AG04450 (cell line): ENCODE measurements around the gene PPP1R26. TPM values are rescaled to one million over a fixed set of nuclear protein-coding genes. Genes with fewer than 3 reads are reported as not detected.

ENCODE experiments used
- CTCF ChIA-PET: fragments of 300-600, 350-600 bp; formaldehyde crosslinking; extraction: SDS; loops from one replicate; lab custom pipeline; 2022; ENCODE audit warnings: antibody characterized with exemption, inconsistent platforms; lab: Charles Lee
- POLR2A ChIA-PET: fragments of 350-600 bp; formaldehyde crosslinking; extraction: SDS; loops from one replicate; lab custom pipeline; 2021; ENCODE audit warnings: antibody characterized with exemption, inconsistent platforms; lab: Yijun Ruan, JAX
- DNase-seq: peaks from one replicate; pipeline ENCODE4 v3.0.0-alpha.2; 2011; ENCODE audit warnings: low read depth, low spot score
- H3K27ac ChIP-seq: one replicate; pipeline ENCODE4 v1.5.1; 2012; ENCODE audit warnings: low read depth, low read length, control low read depth
- H3K27me3 ChIP-seq: one replicate; pipeline ENCODE4 v1.6.0; 2012; ENCODE audit warnings: low read length; ENCODE audit not compliant: control insufficient read depth, insufficient read depth
- H3K4me3 ChIP-seq: 2 replicates; pipeline ENCODE4 v1.5.1; 2011; ENCODE audit warnings: mild to moderate bottlenecking, low read depth, low read length, control low read depth
- H3K9me3 ChIP-seq: 2 replicates; pipeline ENCODE4 v1.5.1; 2012; ENCODE audit warnings: low read length; ENCODE audit not compliant: control insufficient read depth, insufficient read depth
- polyA plus RNA-seq: library from polyadenylated mRNA; depleted of rRNA; stranded (reverse); fragments of >200 nt; gene quantifications from 2 replicates; pipeline ENCODE4 v1.2.3, GENCODE V29; 2011; rRNA removed
- TF ChIP-seq, protein P1 (sequence below): IDR thresholded peaks from 2 replicates; pipeline ENCODE4 v1.5.1; 2011; ENCODE audit warnings: low read depth, low read length, control low read depth, inconsistent platforms

Gene PPP1R26
- polyA plus RNA-seq, 1 experiment, result 3.3 TPM

DNA sequence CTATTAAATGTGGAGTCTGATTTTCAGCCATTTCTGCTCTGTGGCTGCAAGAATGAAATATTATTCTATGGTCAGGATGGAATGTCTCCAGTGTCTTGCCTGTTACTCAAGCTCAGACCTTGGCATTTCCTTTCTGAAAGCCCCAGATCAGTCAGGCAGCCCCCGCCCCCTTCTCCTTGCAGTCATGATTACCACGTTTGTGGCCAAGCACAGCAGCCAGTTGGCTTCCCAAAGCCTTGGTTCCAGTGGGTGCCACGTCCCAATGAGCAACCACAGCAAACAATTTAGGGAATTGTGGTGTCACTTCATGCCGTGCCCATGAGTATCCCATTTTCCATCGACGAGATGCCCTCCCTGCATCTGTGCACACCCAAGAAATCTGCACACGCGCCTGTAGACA is 56.6 kb downstream of the PPP1R26 start:
- Histone ChIP-seq H3K4me3 (no peak overlapping the region), H3K27me3 (peaks cover 2% of the 10 kb centered on the region), H3K27ac (no peak overlapping the region), H3K9me3 (no peaks in the 10 kb centered on the region)
- ChIA-PET POLR2A (no interaction called here), CTCF (interaction anchor here (0.6 kb wide), 1 partner anchor 66 kb away, joined by 5 read pairs; no protein-coding TSS in a partner anchor)
- DNase-seq, result no peak
- TF ChIP-seq, protein P1, sequence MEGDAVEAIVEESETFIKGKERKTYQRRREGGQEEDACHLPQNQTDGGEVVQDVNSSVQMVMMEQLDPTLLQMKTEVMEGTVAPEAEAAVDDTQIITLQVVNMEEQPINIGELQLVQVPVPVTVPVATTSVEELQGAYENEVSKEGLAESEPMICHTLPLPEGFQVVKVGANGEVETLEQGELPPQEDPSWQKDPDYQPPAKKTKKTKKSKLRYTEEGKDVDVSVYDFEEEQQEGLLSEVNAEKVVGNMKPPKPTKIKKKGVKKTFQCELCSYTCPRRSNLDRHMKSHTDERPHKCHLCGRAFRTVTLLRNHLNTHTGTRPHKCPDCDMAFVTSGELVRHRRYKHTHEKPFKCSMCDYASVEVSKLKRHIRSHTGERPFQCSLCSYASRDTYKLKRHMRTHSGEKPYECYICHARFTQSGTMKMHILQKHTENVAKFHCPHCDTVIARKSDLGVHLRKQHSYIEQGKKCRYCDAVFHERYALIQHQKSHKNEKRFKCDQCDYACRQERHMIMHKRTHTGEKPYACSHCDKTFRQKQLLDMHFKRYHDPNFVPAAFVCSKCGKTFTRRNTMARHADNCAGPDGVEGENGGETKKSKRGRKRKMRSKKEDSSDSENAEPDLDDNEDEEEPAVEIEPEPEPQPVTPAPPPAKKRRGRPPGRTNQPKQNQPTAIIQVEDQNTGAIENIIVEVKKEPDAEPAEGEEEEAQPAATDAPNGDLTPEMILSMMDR, result no peak

Other genes with a start within 250 kb of the PPP1R26 start
- 39.9 and 53.4 TPM in 2 replicates for gene MRPS2, start 20.9 kb downstream of the PPP1R26 start, polyA plus RNA-seq
- not detected in 2 replicates for gene LCN1, start 41.7 kb downstream of the PPP1R26 start, polyA plus RNA-seq
- not detected in 2 replicates for gene OBP2A, start 66.3 kb downstream of the PPP1R26 start, polyA plus RNA-seq
- gene PAEP, start 82.0 kb downstream of the PPP1R26 start, polyA plus RNA-seq, result not detected in 2 replicates
- gene GLT6D1, start 159.8 kb downstream of the PPP1R26 start, polyA plus RNA-seq, result not detected in 2 replicates
- gene LCN9, start 183.5 kb downstream of the PPP1R26 start, polyA plus RNA-seq, result not detected in 2 replicates
- not detected in 2 replicates for gene SOHLH1, start 219.7 kb downstream of the PPP1R26 start, polyA plus RNA-seq
- gene KCNT1, start 222.4 kb downstream of the PPP1R26 start, polyA plus RNA-seq, result not detected in 2 replicates